ENCODE results near the gene ILF3.
"Not testable (repeated sequence)": the region's sequence is repeated elsewhere in the genome, so short reads cannot be mapped to it uniquely, and the experiment has no call there.

ILF3 gene

GRCh38 chr19:10641248-10641647, 12.9 kb upstream of the ILF3 start:
- in situ Hi-C loops (cut with MboI; ENCODE audit: low sequenced_read_pairs), result loop anchor here (5.0 kb wide), 1 partner anchor 59 kb away; no protein-coding TSS in a partner anchor

- in situ Hi-C loops (cut with MboI; ENCODE audit: low sequenced_read_pairs), result loop anchor here (5.0 kb wide), 1 partner anchor 60 kb away; no protein-coding TSS in a partner anchor
Observed at GRCh38 chr19:10642473-10643171, 11.5 kb upstream of the ILF3 start.

- in situ Hi-C loops (cut with MboI; ENCODE audit: low sequenced_read_pairs), result loop anchor here (5.0 kb wide), 1 partner anchor 61 kb away; no protein-coding TSS in a partner anchor
Observed at GRCh38 chr19:10643172-10643967, 10.8 kb upstream of the ILF3 start.

- in situ Hi-C loops (cut with MboI; ENCODE audit: low sequenced_read_pairs), result loop anchor here (5.0 kb wide), 1 partner anchor 62 kb away; no protein-coding TSS in a partner anchor
Observed at GRCh38 chr19:10643968-10644259, 10.2 kb upstream of the ILF3 start.

- in situ Hi-C loops (cut with MboI; ENCODE audit: low sequenced_read_pairs), result loop anchor here (5.0 kb wide), 1 partner anchor 62 kb away; no protein-coding TSS in a partner anchor
Observed at GRCh38 chr19:10644260-10645007, 9.7 kb upstream of the ILF3 start.

GRCh38 chr19:10646456-10647159, 7.5 kb upstream of the ILF3 start:
- in situ Hi-C loops (cut with MboI; ENCODE audit: low sequenced_read_pairs), result no loop called here

- in situ Hi-C loops (cut with MboI; ENCODE audit: low sequenced_read_pairs), result no loop called here
Observed at GRCh38 chr19:10648360-10648759, 5.8 kb upstream of the ILF3 start.

GRCh38 chr19:10651851-10652250, 2.3 kb upstream of the ILF3 start:
- in situ Hi-C loops (cut with MboI; ENCODE audit: low sequenced_read_pairs), result no loop called here

- in situ Hi-C loops (cut with MboI; ENCODE audit: low sequenced_read_pairs), result no loop called here
Observed at GRCh38 chr19:10653482-10653731, 739 bp upstream of the ILF3 start.

GRCh38 chr19:10654610-10655456, 687 bp downstream of the ILF3 start:
- in situ Hi-C loops (cut with MboI; ENCODE audit: low sequenced_read_pairs), result no loop called here

GRCh38 chr19:10655457-10656312, 1.5 kb downstream of the ILF3 start:
- in situ Hi-C loops (cut with MboI; ENCODE audit: low sequenced_read_pairs), result no loop called here

GRCh38 chr19:10660346-10660745, 6.2 kb downstream of the ILF3 start:
- in situ Hi-C loops (cut with MboI; ENCODE audit: low sequenced_read_pairs), result no loop called here

GRCh38 chr19:10661946-10662345, 7.8 kb downstream of the ILF3 start:
- in situ Hi-C loops (cut with MboI; ENCODE audit: low sequenced_read_pairs), result no loop called here

GRCh38 chr19:10662384-10663251, 8.5 kb downstream of the ILF3 start:
- in situ Hi-C loops (cut with MboI; ENCODE audit: low sequenced_read_pairs), result no loop called here

- in situ Hi-C loops (cut with MboI; ENCODE audit: low sequenced_read_pairs), result not testable (repeated sequence)
Observed at GRCh38 chr19:10663252-10663563, 9.1 kb downstream of the ILF3 start.

GRCh38 chr19:10667867-10668266, 13.7 kb downstream of the ILF3 start:
- in situ Hi-C loops (cut with MboI; ENCODE audit: low sequenced_read_pairs), result no loop called here

- in situ Hi-C loops (cut with MboI; ENCODE audit: low sequenced_read_pairs), result no loop called here
Observed at GRCh38 chr19:10669246-10669645, 15.1 kb downstream of the ILF3 start.

GRCh38 chr19:10670182-10670581, 16.0 kb downstream of the ILF3 start:
- in situ Hi-C loops (cut with MboI; ENCODE audit: low sequenced_read_pairs), result no loop called here
